Right ventricle myocardium superior (tissue), 1 donor: ENCODE results near the gene SMARCB1. TPM values are rescaled to one million over a fixed set of nuclear protein-coding genes. Genes with fewer than 3 reads are reported as not detected.

ENCODE experiments used
- ATAC-seq: fragments of 200-7000 bp; cut with Tn5 transposase; one replicate; pipeline ENCODE4 v1.9.1; 2020; ENCODE audit warnings: mild to moderate bottlenecking; ENCODE audit not compliant: poor library complexity
- DNase-seq: peaks from one replicate; pipeline ENCODE4 v3.0.0-alpha.2; 2020
- intact Hi-C: fragments of 100-400 bp; cut with DNase I; formaldehyde crosslinking; loops from one replicate; pipeline ENCODE4 v1.11.2; 2022
- total RNA-seq: library from RNA; stranded (reverse); fragmentation: NEBNext Ultra II Directional; extraction: Animal tissue kit (Norgen Biotek cat#: 25700); gene quantifications from one replicate; pipeline ENCODE4 v1.2.1, GENCODE V29; 2021
- donor health status: DM: no; HTN: yes; CAD: no; lungs with severe emphysema.

SMARCB1 gene
- total RNA-seq, 1 donor from 2014 or later = 46.6 TPM

DNA sequence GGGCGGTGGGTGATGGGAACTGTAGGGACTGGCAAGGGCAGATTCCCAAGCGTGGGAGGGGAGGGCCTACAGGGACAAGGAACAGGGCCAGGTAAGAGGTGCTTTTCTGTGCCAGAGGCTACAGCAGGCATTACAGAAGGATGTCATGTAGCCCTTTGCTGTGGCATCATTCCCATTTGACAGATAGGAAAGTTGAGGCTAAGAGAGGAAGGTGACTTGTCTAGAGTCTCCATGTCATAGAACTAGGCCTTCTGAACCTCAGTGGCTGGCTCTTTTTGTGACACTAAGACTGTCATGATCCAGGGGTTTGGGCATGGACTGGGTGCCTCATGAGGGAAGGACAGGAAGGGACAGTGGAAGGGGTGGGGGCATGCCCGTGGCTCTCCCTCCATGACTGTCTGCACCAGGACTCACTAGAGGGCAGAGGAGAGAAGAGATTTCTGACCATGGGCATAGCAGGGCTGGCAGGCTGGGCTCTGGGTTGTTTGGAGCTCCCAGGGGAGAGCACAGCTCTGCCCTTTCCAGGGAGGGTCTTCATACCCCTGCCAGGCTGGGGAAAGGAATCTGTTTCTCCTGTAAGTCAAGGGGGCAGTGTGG lies 10.9 kb upstream of the SMARCB1 start:
- no peak for DNase-seq
- ATAC-seq = no peak
- intact Hi-C loops = no loop called here

DNA sequence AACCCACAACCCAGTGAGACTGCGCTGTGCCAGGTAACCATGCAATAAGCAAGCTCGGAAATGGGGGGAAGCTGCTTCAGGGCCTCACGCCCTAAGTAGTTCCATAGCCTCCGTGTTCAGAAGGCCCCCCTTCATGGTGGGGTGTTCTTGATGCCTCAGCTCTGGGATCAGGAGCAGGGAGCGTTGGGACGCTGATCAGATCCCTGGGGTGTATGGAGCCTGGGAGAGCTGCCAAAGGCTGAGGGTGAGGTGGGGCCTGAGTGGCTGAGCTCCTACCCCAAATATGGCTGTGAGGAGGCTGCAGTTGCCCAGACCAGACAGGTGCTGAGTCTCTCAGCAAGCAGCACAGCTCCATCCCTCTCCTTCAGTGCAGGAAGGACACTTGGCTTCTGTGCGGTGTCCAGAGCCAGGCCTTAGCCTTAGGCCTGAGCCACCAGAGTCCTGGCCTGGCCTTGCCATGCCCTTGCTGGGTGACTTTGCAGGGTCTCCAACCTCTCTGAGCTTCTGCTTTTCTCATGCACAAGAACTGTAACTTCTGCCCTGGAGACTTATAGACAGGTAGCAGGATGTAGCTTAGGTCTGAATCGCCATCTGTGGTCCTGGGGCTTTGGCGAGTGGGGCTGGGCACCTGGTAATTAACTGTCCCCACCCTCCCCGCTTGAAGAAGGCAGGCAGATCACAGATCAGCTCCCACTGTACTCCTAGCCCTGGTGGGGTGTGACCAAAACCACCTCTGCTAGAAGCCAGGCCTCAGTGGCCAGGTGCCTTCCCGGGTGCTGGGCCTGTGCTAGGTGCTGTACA lies 8.8 kb upstream of the SMARCB1 start:
- intact Hi-C loops = no loop called here
- ATAC-seq (peak; percentile 60), DNase-seq (peak; percentile 76)

DNA sequence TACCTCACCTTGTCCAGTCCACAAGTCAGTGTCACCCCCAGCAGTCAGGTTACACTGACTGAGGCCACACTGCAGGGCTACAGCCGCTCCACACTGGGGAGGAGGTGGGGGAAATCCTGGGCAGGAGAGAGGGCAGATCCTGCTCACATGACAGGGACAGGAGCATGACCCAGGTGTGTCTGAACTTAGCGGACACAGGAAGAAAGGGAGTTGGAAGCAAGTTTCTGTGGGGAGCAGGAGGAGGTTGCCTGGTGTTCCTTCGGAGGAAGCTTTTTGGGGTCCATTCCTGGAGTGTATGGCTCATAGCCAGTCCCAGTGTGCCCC lies 8.2 kb upstream of the SMARCB1 start:
- intact Hi-C loops = no loop called here
- ATAC-seq (no peak), DNase-seq (no peak)

DNA sequence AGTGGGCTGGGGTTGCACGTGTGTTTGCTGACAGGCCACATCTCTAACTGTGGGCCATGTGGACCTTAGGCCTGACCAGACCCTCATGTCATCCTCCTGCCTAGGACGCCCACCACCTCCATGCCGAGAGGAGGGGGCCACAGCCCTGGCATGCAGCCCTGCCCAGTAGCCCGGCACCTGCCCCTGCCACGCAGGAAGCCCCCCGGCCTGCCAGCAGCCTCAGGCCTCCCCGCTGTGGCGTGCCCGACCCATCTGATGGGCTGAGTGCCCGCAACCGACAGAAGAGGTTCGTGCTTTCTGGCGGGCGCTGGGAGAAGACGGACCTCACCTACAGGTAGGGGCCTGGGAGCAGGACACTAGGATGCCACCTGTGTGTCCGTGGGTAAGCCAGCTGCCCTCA lies 7.7 kb upstream of the SMARCB1 start:
- no peak for ATAC-seq
- intact Hi-C loops = no loop called here
- no peak for DNase-seq

DNA sequence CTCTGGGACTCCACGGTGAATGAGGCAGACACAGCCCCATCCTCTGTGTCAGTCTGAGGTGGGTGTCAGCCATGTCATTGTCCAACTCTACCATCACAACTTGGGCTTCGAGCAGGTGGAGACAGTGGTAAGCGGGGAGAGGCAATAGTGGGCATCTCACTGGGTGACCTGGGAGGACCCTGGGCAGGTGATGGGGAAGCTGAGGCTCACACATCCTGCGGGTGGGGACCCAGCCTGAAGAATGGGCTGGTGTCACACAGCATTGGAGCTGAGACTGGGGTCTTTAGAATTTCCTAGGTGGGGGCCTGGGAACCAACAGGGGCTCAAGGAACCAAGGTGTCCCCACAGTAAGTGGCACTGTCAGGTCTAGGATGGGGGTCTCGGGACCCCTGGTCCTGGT lies 7.0 kb upstream of the SMARCB1 start:
- intact Hi-C loops = no loop called here
- ATAC-seq (no peak), DNase-seq (no peak)

DNA sequence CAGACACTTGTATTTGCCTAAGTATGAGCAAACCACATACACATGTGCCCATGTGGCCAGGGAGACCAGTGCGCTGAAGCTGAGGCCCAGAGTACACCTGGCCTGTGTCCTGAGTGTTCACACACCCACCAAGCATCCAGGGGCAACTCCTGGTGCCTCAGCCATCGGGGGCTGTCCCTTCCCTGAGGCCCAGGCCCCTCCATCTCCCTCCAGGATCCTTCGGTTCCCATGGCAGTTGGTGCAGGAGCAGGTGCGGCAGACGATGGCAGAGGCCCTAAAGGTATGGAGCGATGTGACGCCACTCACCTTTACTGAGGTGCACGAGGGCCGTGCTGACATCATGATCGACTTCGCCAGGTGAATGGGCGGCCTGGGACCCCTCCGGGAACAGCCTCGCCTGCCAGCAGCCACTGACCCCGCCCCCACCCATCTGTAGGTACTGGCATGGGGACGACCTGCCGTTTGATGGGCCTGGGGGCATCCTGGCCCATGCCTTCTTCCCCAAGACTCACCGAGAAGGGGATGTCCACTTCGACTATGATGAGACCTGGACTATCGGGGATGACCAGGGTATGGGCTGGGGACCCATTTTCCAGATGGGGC lies 6.5 kb upstream of the SMARCB1 start:
- intact Hi-C loops = no loop called here
- DNase-seq = no peak
- ATAC-seq = no peak

DNA sequence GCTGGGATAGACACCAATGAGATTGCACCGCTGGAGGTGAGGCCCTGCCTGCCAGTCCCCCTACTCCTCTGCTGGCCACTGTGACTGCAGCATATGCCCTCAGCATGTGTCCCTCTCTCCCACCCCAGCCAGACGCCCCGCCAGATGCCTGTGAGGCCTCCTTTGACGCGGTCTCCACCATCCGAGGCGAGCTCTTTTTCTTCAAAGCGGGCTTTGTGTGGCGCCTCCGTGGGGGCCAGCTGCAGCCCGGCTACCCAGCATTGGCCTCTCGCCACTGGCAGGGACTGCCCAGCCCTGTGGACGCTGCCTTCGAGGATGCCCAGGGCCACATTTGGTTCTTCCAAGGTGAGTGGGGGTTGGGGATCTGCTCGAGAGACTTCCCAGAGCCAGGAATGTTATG lies 5.7 kb upstream of the SMARCB1 start:
- ATAC-seq = no peak
- no peak for DNase-seq
- intact Hi-C loops = no loop called here

DNA sequence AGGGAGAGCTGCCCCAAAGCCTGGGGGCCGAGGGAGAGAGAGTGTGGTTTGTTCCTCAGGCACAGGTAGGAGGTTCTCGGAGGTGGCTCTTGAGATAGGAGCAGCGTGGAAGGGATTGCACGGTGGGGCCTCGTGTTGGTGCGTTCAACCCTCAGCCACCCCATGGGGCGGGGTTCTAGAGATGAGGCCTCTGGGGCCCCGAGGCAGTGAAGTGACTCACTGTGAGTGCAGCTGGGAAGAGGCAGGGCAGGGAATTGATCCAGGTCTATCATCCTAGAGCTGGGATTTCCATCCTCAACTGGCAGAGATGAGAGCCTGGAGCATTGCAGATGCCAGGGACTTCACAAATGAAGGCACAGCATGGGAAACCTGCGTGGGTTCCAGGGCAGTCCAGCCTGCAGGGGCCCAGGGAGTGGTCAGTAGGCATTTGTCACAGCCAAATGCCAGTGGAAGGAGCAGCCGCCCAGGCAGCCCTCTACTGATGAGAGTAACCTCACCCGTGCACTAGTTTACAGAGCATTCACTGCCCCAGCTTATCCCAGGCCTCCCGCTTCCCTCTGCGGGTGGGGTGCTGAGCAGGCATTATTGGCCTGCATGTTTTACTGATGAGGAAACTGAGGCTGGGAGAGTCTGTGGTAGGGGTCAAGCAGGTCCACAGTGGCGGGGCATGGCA lies 5.1 kb upstream of the SMARCB1 start:
- DNase-seq (no peak), ATAC-seq (no peak)
- intact Hi-C loops = no loop called here

DNA sequence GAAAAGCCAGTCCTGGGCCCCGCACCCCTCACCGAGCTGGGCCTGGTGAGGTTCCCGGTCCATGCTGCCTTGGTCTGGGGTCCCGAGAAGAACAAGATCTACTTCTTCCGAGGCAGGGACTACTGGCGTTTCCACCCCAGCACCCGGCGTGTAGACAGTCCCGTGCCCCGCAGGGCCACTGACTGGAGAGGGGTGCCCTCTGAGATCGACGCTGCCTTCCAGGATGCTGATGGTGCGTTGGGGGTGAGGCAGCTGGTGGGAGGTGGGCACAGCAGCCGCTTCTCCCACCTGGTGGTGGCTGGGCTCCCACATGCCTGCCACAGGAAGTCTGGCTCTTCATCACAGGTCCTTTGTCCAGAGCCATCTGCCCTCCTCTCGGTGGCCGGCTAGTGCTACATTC lies 4.5 kb upstream of the SMARCB1 start:
- ATAC-seq = no peak
- DNase-seq = no peak
- intact Hi-C loops = no loop called here

DNA sequence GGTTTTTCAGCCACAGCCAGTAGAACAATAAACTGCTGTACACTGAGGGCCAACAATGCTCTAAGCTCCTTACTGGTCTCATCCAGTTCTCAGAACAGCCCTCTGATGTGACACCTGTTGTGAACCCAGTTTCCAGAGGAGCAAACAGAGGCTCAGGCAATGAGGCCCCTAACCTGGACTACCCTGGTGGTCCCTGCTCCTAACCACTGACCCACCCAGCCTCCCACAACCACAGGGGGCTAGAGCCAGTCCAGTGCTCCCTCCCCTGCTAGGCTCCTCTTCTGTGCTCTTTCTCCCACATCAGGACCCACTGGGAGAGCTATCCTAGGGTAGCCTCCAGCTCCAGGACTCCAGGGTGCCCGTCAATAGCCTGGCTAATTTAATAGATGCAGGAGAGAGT lies 4.1 kb upstream of the SMARCB1 start:
- ATAC-seq = no peak
- intact Hi-C loops = no loop called here
- DNase-seq = no peak

DNA sequence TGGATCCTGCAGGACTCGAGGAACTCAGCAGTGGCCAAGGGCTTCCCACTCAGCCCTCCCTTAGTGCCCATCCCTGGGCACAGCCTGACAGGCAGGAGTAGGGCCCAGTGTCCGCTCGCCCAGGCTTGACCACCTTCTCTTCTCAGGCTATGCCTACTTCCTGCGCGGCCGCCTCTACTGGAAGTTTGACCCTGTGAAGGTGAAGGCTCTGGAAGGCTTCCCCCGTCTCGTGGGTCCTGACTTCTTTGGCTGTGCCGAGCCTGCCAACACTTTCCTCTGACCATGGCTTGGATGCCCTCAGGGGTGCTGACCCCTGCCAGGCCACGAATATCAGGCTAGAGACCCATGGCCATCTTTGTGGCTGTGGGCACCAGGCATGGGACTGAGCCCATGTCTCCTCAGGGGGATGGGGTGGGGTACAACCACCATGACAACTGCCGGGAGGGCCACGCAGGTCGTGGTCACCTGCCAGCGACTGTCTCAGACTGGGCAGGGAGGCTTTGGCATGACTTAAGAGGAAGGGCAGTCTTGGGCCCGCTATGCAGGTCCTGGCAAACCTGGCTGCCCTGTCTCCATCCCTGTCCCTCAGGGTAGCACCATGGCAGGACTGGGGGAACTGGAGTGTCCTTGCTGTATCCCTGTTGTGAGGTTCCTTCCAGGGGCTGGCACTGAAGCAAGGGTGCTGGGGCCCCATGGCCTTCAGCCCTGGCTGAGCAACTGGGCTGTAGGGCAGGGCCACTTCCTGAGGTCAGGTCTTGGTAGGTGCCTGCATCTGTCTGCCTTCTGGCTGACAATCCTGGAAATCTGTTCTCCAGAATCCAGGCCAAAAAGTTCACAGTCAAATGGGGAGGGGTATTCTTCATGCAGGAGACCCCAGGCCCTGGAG lies 3.3 kb upstream of the SMARCB1 start:
- intact Hi-C loops = no loop called here
- no peak for DNase-seq

DNA sequence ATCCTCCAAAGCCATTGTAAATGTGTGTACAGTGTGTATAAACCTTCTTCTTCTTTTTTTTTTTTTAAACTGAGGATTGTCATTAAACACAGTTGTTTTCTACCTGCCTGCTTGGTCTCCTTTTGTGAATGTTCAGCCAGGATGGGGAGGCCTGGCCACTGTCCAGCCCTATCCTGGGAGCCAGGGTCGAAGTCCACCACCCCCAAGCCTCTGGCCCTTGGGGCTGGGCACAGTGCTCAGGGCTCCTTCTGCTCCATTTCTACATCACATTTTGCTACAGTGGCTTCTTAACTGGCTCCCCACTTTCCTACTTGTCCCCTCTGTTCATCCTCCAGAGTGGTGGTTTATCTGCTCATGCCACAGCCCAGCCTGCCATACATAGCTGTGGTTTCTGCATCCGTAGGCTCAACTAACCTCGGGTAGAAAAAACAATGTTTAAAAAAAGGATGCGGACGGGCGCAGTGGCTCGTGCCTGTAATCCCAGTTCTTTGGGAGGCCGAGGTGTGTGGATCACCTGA lies 2.5 kb upstream of the SMARCB1 start:
- DNase-seq (no peak), ATAC-seq (no peak)
- intact Hi-C loops = no loop called here

More for the DNA sequence above, 3.3 kb upstream of the SMARCB1 start:
- ATAC-seq = no peak

DNA sequence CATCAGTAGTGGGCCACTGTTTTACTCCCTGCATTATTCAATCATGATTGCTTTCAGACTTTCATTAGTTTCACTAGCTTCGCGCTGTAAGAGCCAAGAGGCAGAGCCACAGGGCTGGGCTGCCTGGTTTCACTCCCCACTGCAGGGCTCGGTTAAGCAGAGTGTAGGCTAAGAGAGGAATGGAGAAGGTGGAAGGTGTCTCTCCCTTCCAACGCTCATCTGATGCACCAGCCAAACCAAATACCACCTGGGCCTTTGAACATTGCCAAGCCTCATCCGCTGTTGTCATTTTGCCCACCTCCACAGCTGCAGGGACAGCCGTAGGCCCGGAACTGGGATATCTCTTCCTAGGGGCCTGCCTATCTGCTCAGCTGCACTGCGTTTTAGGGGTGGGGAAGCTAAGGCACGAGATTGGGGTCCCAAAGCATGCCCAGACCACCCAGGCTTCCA lies 480 bp upstream of the SMARCB1 start:
- DNase-seq = no peak
- intact Hi-C loops = no loop called here
- ATAC-seq = peak; percentile 3

DNA sequence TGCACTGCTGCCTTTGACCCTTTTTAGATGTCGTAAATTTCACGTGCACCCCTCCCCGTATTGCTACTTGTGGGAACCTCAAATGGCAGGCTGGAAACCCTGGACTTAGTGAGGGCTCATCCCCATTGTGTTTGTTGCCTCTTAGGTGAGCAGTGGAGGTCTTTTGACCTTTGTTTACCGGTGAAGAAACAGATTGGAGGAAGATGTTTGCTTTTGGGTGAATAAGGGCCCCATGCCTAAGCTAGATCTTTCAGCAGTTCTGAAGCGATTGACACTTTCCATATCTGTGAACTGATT lies 782 bp downstream of the SMARCB1 start:
- no peak for DNase-seq
- intact Hi-C loops = no loop called here
- ATAC-seq = no peak

DNA sequence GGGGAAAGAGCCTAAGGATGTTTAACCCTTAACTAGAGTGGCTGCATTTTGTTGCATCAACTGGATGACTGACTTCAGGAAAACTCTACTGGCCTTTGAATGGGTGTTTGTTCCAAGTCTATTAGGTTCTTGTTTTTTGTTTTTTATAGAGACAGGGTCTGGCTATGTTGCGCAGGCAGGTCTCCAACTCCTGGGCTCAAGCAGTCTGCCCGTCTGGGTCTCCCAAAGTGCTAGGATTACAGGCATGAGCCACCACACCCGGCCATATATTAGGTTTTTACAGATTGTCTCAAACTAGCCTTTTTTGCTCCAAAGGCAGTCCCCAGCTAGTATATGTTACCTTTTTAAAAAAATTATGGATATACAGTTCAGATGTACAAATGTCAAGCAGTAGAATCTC lies 1.1 kb downstream of the SMARCB1 start:
- intact Hi-C loops = no loop called here
- ATAC-seq = no peak
- DNase-seq = no peak

DNA sequence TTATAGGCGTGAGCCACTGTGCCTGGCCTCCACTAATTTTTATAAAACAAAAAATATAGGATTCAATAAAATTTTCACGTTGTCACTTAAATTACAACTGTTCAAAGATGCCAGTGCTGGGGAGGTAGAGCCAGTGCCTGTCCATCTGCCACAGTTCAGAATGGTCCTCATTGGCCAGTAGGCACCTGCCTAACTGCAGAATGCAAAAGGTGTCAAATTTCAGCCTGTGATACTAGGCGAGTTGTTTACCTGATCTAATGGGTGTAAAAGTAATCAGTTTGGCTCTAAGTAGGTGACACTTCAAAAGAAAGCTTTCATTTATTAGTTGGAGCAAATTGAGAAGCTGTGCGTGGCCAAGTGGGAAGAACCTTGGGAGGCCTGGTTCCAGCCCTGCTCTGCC lies 2.4 kb downstream of the SMARCB1 start:
- intact Hi-C loops = no loop called here
- ATAC-seq = no peak
- no peak for DNase-seq

DNA sequence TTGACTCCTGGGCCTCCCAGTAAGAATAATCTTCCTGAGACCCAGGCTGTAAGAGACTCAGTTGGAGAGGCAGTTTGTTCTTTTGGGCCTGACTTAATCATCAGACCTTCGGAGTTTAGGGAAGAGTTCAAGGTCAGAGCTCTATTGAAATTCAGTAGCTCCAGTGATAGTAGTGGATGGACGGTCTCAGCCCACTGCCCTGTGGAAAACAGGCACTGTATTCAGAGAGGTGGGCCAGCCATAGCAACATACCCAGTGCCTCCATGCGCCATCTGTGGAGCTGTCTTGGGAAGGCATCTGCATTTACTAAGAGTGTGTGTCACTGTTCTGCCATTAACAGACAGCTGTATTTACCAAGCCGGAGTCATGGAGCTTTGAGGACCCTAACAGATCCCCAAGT lies 2.9 kb downstream of the SMARCB1 start:
- no peak for DNase-seq
- intact Hi-C loops = no loop called here
- ATAC-seq = no peak

DNA sequence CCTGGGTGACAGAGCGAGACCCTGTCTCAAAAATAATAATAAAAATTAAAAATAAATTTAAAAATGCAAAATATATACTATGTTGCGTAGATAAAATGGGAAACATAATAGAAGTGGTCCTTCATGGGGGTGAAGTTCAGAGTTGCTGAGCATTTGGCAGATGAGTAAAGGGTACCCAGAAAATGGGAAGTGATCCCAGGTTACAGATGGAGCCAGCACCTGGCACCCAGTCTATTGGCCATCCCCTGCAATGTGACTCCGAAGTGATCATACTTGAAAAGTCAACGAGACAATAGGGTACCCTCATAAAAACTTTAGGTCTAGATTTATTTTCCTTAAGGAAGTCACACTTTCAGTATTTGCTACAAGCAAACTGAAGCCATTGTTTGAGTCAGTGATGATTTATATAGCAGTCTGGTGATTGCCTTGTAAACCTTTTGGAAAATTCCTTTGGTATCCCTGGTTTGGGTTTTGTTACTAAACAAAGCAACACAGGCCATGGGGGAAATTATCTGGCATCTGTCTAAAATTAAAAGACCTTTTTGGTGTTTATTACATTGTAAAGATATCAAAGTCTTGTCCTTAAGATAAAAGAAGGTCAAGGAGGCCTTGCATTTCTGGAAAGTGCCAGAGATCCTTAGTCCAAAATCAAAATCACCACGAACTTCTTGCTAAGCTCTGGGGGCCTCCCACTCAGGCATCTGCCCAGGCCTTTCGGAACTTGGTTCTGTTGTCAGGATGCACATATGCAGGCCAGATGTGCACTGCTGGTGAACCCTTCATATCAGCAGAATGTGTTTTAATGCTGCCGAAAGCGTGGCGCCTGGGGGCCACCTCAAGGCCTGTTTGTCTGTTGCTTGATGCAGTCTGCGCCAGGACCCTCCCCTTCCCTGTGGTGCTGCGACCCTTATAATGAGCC lies 4.3 kb downstream of the SMARCB1 start:
- intact Hi-C loops = no loop called here
- ATAC-seq = no peak
- DNase-seq = peak; percentile 72
